Large intestine (tissue), 3 donors: ENCODE measurements around the gene TIMM10B. TPM values are rescaled to one million over a fixed set of nuclear protein-coding genes. Genes with fewer than 3 reads are reported as not detected.

Source experiments
- DNase-seq, 2 donors: peaks; one replicate each; pipeline versions ENCODE4 v3.0.0 to v3.0.0-alpha.2; 2013
- H3K27ac ChIP-seq: one replicate; pipeline ENCODE4 v1.5.1; 2013; ENCODE audit warnings: low read length
- H3K27me3 ChIP-seq: 2 replicates; pipeline ENCODE4 v1.6.1; 2013; ENCODE audit warnings: low read length; ENCODE audit not compliant: control insufficient read depth, insufficient read depth
- H3K36me3 ChIP-seq: 2 replicates; pipeline ENCODE4 v1.6.1; 2013; ENCODE audit warnings: low read length; ENCODE audit not compliant: control insufficient read depth, insufficient read depth
- H3K4me1 ChIP-seq: one replicate; pipeline ENCODE4 v1.6.1; 2013; ENCODE audit warnings: low read length; ENCODE audit not compliant: control insufficient read depth, insufficient read depth
- H3K4me3 ChIP-seq: one replicate; pipeline ENCODE4 v1.5.1; 2013; ENCODE audit warnings: low read length
- H3K9me3 ChIP-seq: one replicate; pipeline ENCODE4 v1.6.1; 2013; ENCODE audit warnings: mild to moderate bottlenecking, low read depth, low read length, moderate library complexity; ENCODE audit not compliant: control insufficient read depth
- WGBS: methylation state at CpG from one replicate; pipeline ENCODE4 v1.1.5; 2013; ENCODE audit warnings: low lambda C conversion rate; ENCODE audit not compliant: insufficient coverage; 5-methylcytosine and 5-hydroxymethylcytosine counted together
- polyA plus RNA-seq: library from polyadenylated mRNA; unstranded; fragments of 120-200 nt; gene quantifications from one replicate; pipeline ENCODE4 v1.2.1, GENCODE V29; 2013

The TIMM10B gene
- polyA plus RNA-seq, 1 donor = 40.7 TPM

DNA sequence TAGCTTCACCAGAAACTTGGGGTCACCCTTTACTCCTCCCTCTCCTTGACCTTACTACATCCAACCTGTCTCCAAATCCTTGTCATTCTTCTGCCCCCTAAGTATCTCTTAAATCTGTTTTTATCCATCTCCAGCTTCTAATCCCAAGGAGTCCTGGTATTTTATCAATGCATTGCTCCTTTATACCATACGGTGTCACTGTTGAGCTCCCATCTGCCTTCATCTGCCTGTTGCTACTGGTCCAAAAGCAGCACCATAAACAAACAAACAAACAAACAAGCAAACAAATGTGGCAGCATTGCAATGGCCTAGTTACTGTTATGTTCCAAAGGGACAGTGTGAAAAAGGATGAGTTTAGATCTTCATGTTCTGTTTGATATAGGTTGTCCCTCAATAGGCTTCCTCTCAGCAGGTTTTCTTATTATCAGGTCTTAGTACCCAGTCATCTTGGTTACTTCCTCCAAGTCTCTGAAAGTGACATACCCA is 50.0 kb downstream of the TIMM10B start:
- no peaks in the 10 kb centered on the region for H3K4me1 ChIP-seq

More for the DNA sequence above, 50.0 kb downstream of the TIMM10B start:
- Histone ChIP-seq H3K4me3 (no peak overlapping the region), H3K36me3 (peaks cover 8% of the 10 kb centered on the region), H3K9me3 (no peaks in the 10 kb centered on the region), H3K27ac (no peak overlapping the region), H3K27me3 (no peaks in the 10 kb centered on the region)
- DNase-seq = peak; percentile 26 to 31
- WGBS = no CpG with 5 or more reads among the region's 1 CpG

Other genes starting within 250 kb of the TIMM10B start
- gene FHIP1B, start 246.9 kb upstream of the TIMM10B start, polyA plus RNA-seq = 104 TPM
- 0.16 TPM for gene CNGA4, start 242.4 kb upstream of the TIMM10B start, polyA plus RNA-seq
- 0.55 TPM for gene CCKBR, start 221.7 kb upstream of the TIMM10B start, polyA plus RNA-seq
- gene CAVIN3, start 161.0 kb upstream of the TIMM10B start, polyA plus RNA-seq = 16.4 TPM
- 31.8 TPM for gene SMPD1, start 91.0 kb upstream of the TIMM10B start, polyA plus RNA-seq
- 27.6 TPM for gene APBB1, start 62.4 kb upstream of the TIMM10B start, polyA plus RNA-seq
- 3.0 TPM for gene HPX, start 40.5 kb upstream of the TIMM10B start, polyA plus RNA-seq
- gene TRIM3, start 7.6 kb upstream of the TIMM10B start, polyA plus RNA-seq = 37.8 TPM
- 68.0 TPM for gene ARFIP2, start 170 bp upstream of the TIMM10B start, polyA plus RNA-seq
- 12.2 TPM for gene DNHD1, start 15.8 kb downstream of the TIMM10B start, polyA plus RNA-seq
- gene RRP8, start 122.1 kb downstream of the TIMM10B start, polyA plus RNA-seq = 28.5 TPM
- 133 TPM for gene ILK, start 122.3 kb downstream of the TIMM10B start, polyA plus RNA-seq
- 91.0 TPM for gene TAF10, start 130.7 kb downstream of the TIMM10B start, polyA plus RNA-seq
- 310 TPM for gene TPP1, start 137.9 kb downstream of the TIMM10B start, polyA plus RNA-seq
- 17.1 TPM for gene DCHS1, start 174.3 kb downstream of the TIMM10B start, polyA plus RNA-seq
- gene MRPL17, start 201.8 kb downstream of the TIMM10B start, polyA plus RNA-seq = 58.3 TPM